ENCODE results near the gene RTEL1.

DNA sequence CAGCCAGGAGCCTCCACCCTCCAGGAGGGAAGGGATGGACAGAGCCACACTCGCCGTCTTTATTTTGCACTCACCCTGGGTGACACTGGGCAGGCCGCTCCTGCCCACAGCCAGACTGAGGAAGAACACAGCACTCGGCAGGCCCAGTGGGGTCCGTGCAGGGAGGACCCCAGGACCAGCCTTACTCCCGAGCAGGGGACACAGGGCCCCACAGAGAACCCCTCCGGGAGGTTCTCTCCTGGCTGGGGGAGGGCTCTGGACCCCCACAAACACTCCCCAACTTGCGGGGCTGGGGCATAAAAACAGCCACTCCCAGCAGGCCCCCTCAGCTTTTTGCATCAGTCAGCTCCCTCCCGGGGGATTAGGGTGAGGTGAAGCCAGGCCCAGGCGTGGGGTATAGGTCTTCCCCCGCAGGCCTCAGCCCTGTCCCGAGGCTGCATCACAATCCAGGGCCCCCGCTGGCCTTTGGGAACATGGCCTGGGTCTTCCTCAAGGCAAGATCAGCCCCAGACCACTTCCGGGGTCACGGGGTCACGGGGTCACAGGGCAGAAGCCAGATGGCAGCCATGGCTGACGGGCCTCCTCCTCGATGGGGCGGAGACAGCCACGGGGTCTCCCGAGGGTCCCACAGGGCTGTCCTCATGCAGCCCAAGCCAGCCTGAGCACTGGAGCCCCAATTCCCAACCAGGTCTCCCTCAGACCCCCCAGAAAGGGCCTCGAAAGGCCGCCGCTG lies 41.5 kb downstream of the RTEL1 start:
- TF ChIP-seq, protein P1, sequence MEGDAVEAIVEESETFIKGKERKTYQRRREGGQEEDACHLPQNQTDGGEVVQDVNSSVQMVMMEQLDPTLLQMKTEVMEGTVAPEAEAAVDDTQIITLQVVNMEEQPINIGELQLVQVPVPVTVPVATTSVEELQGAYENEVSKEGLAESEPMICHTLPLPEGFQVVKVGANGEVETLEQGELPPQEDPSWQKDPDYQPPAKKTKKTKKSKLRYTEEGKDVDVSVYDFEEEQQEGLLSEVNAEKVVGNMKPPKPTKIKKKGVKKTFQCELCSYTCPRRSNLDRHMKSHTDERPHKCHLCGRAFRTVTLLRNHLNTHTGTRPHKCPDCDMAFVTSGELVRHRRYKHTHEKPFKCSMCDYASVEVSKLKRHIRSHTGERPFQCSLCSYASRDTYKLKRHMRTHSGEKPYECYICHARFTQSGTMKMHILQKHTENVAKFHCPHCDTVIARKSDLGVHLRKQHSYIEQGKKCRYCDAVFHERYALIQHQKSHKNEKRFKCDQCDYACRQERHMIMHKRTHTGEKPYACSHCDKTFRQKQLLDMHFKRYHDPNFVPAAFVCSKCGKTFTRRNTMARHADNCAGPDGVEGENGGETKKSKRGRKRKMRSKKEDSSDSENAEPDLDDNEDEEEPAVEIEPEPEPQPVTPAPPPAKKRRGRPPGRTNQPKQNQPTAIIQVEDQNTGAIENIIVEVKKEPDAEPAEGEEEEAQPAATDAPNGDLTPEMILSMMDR (tag by site-specific recombination; IDR thresholded peaks at IDR 0.05), result no peak
- TF ChIP-seq ZNF416 (tag by site-specific recombination; IDR thresholded peaks at IDR 0.05), result no peak
- TF ChIP-seq, protein P2, sequence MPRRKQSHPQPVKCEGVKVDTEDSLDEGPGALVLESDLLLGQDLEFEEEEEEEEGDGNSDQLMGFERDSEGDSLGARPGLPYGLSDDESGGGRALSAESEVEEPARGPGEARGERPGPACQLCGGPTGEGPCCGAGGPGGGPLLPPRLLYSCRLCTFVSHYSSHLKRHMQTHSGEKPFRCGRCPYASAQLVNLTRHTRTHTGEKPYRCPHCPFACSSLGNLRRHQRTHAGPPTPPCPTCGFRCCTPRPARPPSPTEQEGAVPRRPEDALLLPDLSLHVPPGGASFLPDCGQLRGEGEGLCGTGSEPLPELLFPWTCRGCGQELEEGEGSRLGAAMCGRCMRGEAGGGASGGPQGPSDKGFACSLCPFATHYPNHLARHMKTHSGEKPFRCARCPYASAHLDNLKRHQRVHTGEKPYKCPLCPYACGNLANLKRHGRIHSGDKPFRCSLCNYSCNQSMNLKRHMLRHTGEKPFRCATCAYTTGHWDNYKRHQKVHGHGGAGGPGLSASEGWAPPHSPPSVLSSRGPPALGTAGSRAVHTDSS (tag by site-specific recombination; IDR thresholded peaks at IDR 0.05), result no peak
- TF ChIP-seq, protein P3, sequence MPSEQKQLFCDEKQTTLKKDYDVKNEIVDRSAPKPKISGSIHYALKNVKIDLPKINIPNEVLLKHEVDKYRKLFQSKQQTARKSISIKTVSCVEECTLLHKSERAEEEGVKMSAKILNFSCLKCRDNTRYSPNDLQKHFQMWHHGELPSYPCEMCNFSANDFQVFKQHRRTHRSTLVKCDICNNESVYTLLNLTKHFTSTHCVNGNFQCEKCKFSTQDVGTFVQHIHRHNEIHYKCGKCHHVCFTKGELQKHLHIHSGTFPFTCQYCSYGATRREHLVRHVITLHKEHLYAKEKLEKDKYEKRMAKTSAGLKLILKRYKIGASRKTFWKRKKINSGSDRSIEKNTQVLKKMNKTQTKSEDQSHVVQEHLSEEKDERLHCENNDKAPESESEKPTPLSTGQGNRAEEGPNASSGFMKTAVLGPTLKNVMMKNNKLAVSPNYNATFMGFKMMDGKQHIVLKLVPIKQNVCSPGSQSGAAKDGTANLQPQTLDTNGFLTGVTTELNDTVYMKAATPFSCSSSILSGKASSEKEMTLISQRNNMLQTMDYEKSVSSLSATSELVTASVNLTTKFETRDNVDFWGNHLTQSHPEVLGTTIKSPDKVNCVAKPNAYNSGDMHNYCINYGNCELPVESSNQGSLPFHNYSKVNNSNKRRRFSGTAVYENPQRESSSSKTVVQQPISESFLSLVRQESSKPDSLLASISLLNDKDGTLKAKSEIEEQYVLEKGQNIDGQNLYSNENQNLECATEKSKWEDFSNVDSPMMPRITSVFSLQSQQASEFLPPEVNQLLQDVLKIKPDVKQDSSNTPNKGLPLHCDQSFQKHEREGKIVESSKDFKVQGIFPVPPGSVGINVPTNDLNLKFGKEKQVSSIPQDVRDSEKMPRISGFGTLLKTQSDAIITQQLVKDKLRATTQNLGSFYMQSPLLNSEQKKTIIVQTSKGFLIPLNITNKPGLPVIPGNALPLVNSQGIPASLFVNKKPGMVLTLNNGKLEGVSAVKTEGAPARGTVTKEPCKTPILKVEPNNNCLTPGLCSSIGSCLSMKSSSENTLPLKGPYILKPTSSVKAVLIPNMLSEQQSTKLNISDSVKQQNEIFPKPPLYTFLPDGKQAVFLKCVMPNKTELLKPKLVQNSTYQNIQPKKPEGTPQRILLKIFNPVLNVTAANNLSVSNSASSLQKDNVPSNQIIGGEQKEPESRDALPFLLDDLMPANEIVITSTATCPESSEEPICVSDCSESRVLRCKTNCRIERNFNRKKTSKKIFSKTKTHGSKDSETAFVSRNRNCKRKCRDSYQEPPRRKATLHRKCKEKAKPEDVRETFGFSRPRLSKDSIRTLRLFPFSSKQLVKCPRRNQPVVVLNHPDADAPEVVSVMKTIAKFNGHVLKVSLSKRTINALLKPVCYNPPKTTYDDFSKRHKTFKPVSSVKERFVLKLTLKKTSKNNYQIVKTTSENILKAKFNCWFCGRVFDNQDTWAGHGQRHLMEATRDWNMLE (tag by site-specific recombination; conservative IDR thresholded peaks at IDR 0.05; ENCODE audit: low read depth), result no peak
- TF ChIP-seq, protein P4, sequence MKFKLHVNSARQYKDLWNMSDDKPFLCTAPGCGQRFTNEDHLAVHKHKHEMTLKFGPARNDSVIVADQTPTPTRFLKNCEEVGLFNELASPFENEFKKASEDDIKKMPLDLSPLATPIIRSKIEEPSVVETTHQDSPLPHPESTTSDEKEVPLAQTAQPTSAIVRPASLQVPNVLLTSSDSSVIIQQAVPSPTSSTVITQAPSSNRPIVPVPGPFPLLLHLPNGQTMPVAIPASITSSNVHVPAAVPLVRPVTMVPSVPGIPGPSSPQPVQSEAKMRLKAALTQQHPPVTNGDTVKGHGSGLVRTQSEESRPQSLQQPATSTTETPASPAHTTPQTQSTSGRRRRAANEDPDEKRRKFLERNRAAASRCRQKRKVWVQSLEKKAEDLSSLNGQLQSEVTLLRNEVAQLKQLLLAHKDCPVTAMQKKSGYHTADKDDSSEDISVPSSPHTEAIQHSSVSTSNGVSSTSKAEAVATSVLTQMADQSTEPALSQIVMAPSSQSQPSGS (tag by site-specific recombination; IDR thresholded peaks at IDR 0.05; ENCODE audit: low read depth), result no peak
- TF ChIP-seq ZNF175 (tag by site-specific recombination; IDR thresholded peaks at IDR 0.05), result no peak
- TF ChIP-seq, protein P5, sequence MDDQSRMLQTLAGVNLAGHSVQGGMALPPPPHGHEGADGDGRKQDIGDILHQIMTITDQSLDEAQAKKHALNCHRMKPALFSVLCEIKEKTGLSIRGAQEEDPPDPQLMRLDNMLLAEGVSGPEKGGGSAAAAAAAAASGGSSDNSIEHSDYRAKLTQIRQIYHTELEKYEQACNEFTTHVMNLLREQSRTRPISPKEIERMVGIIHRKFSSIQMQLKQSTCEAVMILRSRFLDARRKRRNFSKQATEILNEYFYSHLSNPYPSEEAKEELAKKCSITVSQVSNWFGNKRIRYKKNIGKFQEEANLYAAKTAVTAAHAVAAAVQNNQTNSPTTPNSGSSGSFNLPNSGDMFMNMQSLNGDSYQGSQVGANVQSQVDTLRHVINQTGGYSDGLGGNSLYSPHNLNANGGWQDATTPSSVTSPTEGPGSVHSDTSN (CRISPR knock-in tag; IDR thresholded peaks at IDR 0.05), result no peak
- no peak for TF ChIP-seq MYNN (tag by site-specific recombination; IDR thresholded peaks at IDR 0.05; ENCODE audit: borderline replicate concordance)
- no peak for TF ChIP-seq ZNF274 (IDR thresholded peaks at IDR 0.05; ENCODE audit: low read length)
- no peak for TF ChIP-seq ZNF274 (tag by site-specific recombination; IDR thresholded peaks at IDR 0.05; ENCODE audit: borderline replicate concordance)
- TF ChIP-seq ZNF626 (tag by site-specific recombination; IDR thresholded peaks at IDR 0.05), result no peak
- TF ChIP-seq, protein P6, sequence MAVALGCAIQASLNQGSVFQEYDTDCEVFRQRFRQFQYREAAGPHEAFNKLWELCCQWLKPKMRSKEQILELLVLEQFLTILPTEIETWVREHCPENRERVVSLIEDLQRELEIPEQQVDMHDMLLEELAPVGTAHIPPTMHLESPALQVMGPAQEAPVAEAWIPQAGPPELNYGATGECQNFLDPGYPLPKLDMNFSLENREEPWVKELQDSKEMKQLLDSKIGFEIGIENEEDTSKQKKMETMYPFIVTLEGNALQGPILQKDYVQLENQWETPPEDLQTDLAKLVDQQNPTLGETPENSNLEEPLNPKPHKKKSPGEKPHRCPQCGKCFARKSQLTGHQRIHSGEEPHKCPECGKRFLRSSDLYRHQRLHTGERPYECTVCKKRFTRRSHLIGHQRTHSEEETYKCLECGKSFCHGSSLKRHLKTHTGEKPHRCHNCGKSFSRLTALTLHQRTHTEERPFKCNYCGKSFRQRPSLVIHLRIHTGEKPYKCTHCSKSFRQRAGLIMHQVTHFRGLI (tag by site-specific recombination; IDR thresholded peaks at IDR 0.05), result no peak
- TF ChIP-seq, protein P7, sequence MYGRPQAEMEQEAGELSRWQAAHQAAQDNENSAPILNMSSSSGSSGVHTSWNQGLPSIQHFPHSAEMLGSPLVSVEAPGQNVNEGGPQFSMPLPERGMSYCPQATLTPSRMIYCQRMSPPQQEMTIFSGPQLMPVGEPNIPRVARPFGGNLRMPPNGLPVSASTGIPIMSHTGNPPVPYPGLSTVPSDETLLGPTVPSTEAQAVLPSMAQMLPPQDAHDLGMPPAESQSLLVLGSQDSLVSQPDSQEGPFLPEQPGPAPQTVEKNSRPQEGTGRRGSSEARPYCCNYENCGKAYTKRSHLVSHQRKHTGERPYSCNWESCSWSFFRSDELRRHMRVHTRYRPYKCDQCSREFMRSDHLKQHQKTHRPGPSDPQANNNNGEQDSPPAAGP (tag by site-specific recombination; IDR thresholded peaks at IDR 0.05), result no peak; the same call in 1 of the 2 replicates
- no peak for TF ChIP-seq GLI4 (tag by site-specific recombination; IDR thresholded peaks at IDR 0.05)

Data from HEK293 (cell line).